ENCODE measurements around the gene CCDC185.

DNA sequence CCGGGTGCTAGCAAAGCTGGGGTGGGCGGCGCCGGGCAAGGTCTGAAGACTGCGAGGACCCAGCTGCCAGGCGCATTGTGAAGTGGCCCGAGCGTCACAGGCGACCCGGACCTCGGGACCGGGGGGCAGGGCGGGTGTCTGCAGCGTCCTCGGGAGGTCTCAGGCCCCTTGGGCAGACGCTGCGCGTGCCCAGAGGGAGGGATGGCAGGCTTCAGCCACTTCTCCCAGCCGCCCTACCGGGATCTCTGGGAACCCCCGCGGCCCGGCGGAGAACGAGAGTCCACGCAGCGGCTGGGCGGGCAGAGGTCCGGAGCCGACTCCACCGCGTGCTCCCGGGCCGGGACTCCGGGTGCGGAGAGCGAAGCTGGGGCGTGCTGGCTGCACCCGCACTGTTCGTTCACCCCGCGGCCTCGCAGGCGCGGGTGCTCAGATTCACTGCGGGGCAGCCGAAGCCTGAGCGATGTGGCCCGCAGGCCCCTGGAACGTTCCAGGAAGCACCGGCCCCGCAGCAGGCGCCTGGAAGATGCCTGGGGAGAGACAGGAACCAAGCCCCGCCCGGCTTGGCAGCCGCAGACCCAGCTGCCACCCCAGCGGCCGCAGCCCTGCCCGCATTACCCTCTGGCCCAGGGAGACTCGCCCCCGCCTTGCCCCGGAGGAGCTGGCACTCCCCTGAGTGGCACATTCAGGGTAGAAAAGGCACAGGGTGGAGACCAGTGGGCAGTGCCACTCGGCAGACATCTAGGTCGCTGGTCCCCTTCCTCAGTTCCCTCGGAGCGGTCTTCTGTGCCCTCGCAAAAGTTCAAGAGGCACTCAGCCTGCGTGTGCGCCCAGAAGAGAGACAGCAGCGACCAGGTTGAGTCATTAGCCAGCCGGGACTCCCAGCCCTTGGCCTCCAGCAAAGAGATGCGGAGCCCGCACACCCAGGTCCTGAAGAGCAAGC is at the start of gene CCDC185:
- TF ChIP-seq, protein P1, sequence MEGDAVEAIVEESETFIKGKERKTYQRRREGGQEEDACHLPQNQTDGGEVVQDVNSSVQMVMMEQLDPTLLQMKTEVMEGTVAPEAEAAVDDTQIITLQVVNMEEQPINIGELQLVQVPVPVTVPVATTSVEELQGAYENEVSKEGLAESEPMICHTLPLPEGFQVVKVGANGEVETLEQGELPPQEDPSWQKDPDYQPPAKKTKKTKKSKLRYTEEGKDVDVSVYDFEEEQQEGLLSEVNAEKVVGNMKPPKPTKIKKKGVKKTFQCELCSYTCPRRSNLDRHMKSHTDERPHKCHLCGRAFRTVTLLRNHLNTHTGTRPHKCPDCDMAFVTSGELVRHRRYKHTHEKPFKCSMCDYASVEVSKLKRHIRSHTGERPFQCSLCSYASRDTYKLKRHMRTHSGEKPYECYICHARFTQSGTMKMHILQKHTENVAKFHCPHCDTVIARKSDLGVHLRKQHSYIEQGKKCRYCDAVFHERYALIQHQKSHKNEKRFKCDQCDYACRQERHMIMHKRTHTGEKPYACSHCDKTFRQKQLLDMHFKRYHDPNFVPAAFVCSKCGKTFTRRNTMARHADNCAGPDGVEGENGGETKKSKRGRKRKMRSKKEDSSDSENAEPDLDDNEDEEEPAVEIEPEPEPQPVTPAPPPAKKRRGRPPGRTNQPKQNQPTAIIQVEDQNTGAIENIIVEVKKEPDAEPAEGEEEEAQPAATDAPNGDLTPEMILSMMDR (IDR thresholded peaks at IDR 0.05), result no peak
- TF ChIP-seq EZH2 (IDR thresholded peaks at IDR 0.05; ENCODE audit: borderline replicate concordance, insufficient read depth, low read depth, low read length, poor library complexity, severe bottlenecking), result no peak

All from B cell (primary cell).